Endometrial microvascular endothelial cells (primary cell): ENCODE measurements around the gene SHLD3. TPM values are rescaled to one million over a fixed set of nuclear protein-coding genes. Genes with fewer than 3 reads are reported as not detected.
"Not testable (repeated sequence)": the region's sequence is repeated elsewhere in the genome, so short reads cannot be mapped to it uniquely, and the experiment has no call there.

Source experiments
- in situ Hi-C: cut with HindIII; loops from 2 replicates; pipeline ENCODE4 v1.10.0; 2017; ENCODE audit warnings: low sequenced_read_pairs, low pct_unique_long_range_greater_than_20kb; ENCODE audit errors: inconsistent ontology term
- total RNA-seq: library from RNA; depleted of rRNA; stranded (reverse); fragments of >200 nt; gene quantifications from one replicate; pipeline ENCODE4 v1.2.3, GENCODE V29; 2015; ENCODE audit errors: inconsistent ontology term

The SHLD3 gene
- total RNA-seq, 1 donor from 2014 or later = 1.1 TPM

GRCh38 chr5:65672796-65673195 is 48.0 kb downstream of the SHLD3 start:
- in situ Hi-C loops = no loop called here

GRCh38 chr5:65674749-65675148 is 49.9 kb downstream of the SHLD3 start:
- in situ Hi-C loops = no loop called here

GRCh38 chr5:65676056-65676455 is 51.2 kb downstream of the SHLD3 start:
- in situ Hi-C loops = not testable (repeated sequence)

Other genes with a start within 250 kb of the SHLD3 start
- 26.0 TPM for gene ADAMTS6, start 143.1 kb upstream of the SHLD3 start, total RNA-seq
- gene CENPK, start 61.9 kb upstream of the SHLD3 start, total RNA-seq = 22.5 TPM
- gene PPWD1, start 61.7 kb upstream of the SHLD3 start, total RNA-seq = 36.6 TPM
- gene TRIM23, start 694 bp upstream of the SHLD3 start, total RNA-seq = 9.2 TPM
- gene TRAPPC13, start within 50 bp of the SHLD3 start, total RNA-seq = 15.2 TPM
- 13.9 TPM for gene SGTB, start 97.1 kb downstream of the SHLD3 start, total RNA-seq
- 52.0 TPM for gene NLN, start 97.2 kb downstream of the SHLD3 start, total RNA-seq